Prostate gland (tissue), 2 donors: ENCODE results near the gene RAB29.

Experiments
- POLR2A ChIP-seq: fragments of 450-650 bp; IDR thresholded peaks from one replicate; pipeline ENCODE4 v1.6.1; 2016; ENCODE audit warnings: antibody characterized with exemption, mild to moderate bottlenecking
- TF ChIP-seq, protein P1 (sequence below), 4 experiments: fragments of 200-600 bp in 2 of 4; fragments of 450-650 bp in 2 of 4; sonication (generic) in 2 of 4; IDR thresholded peaks; 1 replicate in 3 of 4; 2 replicates in 1 of 4; pipeline ENCODE4 v1.5.1; 2016 to 2019; ENCODE audit warnings: antibody characterized with exemption in 4 of 4, mild to moderate bottlenecking in 2 of 4, moderate library complexity in 2 of 4

DNA sequence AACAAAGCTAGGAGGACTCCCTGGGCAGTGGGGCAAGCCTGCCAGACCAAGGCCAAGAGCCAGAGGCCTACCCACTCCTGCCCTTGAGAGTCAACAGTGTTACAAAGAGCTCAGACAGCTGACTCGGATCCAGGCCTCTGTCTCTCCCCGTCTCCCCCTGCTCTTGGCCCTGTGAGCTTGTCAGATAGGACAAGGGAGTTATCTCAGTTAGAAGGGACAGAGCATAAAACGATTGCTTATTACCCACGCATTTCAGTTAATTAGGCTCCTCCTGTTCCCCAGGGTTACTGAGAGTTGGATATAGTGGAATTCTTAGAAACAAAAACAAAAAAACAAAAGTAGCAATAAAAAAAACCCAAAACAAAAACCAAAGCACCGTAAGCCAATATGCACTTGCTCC lies 36.4 kb upstream of the RAB29 start:
- TF ChIP-seq POLR2A: no peak
- TF ChIP-seq, protein P1, sequence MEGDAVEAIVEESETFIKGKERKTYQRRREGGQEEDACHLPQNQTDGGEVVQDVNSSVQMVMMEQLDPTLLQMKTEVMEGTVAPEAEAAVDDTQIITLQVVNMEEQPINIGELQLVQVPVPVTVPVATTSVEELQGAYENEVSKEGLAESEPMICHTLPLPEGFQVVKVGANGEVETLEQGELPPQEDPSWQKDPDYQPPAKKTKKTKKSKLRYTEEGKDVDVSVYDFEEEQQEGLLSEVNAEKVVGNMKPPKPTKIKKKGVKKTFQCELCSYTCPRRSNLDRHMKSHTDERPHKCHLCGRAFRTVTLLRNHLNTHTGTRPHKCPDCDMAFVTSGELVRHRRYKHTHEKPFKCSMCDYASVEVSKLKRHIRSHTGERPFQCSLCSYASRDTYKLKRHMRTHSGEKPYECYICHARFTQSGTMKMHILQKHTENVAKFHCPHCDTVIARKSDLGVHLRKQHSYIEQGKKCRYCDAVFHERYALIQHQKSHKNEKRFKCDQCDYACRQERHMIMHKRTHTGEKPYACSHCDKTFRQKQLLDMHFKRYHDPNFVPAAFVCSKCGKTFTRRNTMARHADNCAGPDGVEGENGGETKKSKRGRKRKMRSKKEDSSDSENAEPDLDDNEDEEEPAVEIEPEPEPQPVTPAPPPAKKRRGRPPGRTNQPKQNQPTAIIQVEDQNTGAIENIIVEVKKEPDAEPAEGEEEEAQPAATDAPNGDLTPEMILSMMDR (IDR thresholded peaks at IDR 0.05): no peak
